ENCODE measurements around the gene PRKAR1B. TPM values are rescaled to one million over a fixed set of nuclear protein-coding genes. Genes with fewer than 3 reads are reported as not detected.
A peak's percentile ranks its signal among the peaks of the same experiment; 100 is the strongest.

Gene PRKAR1B
- total RNA-seq, 4 donors from 2014 or later: 8.2 to 12.3 (median 10.5) TPM

DNA sequence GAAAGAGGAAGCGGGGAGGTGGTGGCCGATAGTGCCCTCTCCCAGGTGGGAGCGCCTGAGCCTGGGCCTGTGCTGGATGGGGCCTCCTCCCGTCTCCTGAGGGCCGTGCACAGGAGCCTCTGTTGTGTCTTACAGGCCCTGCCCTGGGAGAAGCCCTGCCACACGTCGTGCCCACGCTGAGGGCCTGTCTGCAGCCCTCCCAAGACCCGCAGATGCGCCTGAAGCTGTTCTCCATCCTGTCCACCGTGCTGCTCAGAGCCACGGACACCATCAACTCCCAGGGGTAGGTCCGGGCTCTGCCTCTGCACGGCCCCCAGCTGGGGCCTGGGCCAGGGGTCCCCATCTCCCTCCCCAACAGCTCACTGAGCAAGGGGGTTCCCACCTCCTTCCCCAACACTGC, 43.3 kb upstream of the PRKAR1B start:
- WGBS: 84% methylated on average over 5 of the region's 14 CpGs
- no peak for TF ChIP-seq POLR2AphosphoS5 (IDR thresholded peaks at IDR 0.05)
- TF ChIP-seq, protein P1, sequence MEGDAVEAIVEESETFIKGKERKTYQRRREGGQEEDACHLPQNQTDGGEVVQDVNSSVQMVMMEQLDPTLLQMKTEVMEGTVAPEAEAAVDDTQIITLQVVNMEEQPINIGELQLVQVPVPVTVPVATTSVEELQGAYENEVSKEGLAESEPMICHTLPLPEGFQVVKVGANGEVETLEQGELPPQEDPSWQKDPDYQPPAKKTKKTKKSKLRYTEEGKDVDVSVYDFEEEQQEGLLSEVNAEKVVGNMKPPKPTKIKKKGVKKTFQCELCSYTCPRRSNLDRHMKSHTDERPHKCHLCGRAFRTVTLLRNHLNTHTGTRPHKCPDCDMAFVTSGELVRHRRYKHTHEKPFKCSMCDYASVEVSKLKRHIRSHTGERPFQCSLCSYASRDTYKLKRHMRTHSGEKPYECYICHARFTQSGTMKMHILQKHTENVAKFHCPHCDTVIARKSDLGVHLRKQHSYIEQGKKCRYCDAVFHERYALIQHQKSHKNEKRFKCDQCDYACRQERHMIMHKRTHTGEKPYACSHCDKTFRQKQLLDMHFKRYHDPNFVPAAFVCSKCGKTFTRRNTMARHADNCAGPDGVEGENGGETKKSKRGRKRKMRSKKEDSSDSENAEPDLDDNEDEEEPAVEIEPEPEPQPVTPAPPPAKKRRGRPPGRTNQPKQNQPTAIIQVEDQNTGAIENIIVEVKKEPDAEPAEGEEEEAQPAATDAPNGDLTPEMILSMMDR (IDR thresholded peaks at IDR 0.05): no peak
- no peak for TF ChIP-seq POLR2A (IDR thresholded peaks at IDR 0.05)
- no peak for TF ChIP-seq EP300 (IDR thresholded peaks at IDR 0.05)
- peak overlapping the region; percentile 45 for H3K27ac ChIP-seq

DNA sequence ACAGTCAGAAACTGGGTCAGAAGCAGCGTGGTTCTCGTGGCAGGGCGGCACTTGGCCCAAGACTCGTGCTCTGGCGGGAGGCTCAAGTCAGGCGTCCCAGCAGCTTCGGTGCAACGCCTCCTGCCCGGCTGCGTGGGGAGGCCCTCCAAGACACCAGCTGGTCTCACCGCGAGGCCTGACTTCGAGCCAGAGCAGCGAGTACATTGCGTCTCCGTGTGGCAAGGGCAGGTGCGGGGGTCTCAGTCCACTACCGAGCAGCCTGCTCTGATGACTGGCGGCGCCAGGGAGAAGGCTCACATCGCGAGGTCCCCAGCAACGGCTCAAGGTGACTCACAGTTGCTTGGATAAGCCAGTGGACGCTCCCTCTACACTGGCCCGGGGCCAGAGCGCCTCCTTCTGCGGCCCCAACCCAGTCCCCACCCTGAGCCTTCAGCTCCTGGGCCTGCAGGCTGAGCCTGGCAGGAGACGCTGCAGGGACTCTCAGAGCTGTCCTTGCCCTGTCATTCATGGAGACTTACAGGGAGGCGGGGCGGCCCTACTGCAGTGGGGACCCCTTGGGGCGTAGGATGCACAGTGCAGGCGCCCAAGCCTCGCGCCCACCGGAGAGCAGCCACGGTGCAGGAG, 41.9 kb upstream of the PRKAR1B start:
- no peak for TF ChIP-seq POLR2A (IDR thresholded peaks at IDR 0.05)
- TF ChIP-seq, protein P1 (IDR thresholded peaks at IDR 0.05): no peak
- TF ChIP-seq POLR2AphosphoS5 (IDR thresholded peaks at IDR 0.05): no peak
- no peak for TF ChIP-seq EP300 (IDR thresholded peaks at IDR 0.05)
- Histone ChIP-seq H3K9me3 (no peaks in the 10 kb centered on the region), H3K36me3 (peaks cover 32% of the 10 kb centered on the region), H3K4me1 (peaks cover 23% of the 10 kb centered on the region), H3K4me3 (no peak overlapping the region), H3K27me3 (no peaks in the 10 kb centered on the region), H3K27ac (peak overlapping the region; percentile 12)
- WGBS: 68% methylated on average over 16 of the region's 36 CpGs
- no peak for DNase-seq (ENCODE audit: low spot score in 2 of 2)

More for the DNA sequence above, 43.3 kb upstream of the PRKAR1B start:
- Histone ChIP-seq H3K4me3 (no peak overlapping the region), H3K36me3 (peaks cover 24% of the 10 kb centered on the region), H3K4me1 (peaks cover 23% of the 10 kb centered on the region), H3K9me3 (no peaks in the 10 kb centered on the region), H3K27me3 (no peaks in the 10 kb centered on the region)
- no peak for DNase-seq (ENCODE audit: low spot score in 2 of 2)

DNA sequence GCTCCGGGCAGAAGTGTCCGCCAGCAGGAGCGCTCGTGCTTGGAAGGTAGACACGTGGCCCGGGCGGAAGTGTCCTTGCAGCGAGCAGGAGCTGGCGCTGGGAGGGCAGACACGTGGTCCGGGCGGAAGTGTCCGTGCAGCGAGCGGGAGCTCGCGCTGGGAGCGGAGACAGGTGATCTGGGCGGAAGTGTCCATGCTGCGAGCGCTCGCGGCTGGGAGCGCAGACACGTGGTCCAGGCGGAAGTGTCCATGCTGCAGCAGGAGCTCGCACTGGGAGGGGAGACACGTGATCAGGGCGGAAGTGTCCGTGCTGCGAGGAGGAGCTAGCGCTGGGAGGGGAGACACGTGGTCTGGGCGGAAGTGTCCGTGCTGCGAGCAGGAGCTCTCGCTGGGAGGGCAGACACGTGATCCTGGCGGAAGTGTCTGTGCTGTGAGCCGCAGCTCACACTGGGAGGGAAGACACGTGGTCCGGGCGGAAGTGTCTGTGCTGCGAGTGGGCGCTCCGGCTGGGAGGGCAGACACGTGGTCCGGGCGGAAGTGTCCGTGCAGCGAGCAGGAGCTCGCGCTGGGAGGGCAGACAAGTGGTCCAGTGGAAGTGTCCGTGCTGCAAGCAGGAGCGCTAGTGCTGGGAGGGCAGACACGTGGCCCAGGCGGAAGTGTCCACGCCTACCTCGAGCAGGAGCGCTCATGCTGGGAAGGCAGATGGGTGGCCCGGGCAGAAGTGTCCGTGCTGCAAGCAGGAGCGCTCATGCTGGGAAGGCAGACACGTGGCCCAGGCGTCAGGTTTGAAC, 41.1 kb upstream of the PRKAR1B start:
- no peak overlapping the region for H3K4me3 ChIP-seq
- peaks cover 37% of the 10 kb centered on the region for H3K36me3 ChIP-seq
- TF ChIP-seq POLR2AphosphoS5 (IDR thresholded peaks at IDR 0.05): no peak
- TF ChIP-seq EP300 (IDR thresholded peaks at IDR 0.05): no peak
- TF ChIP-seq, protein P1 (IDR thresholded peaks at IDR 0.05): no peak
- TF ChIP-seq POLR2A (IDR thresholded peaks at IDR 0.05): no peak
- H3K9me3 ChIP-seq: no peaks in the 10 kb centered on the region
- peaks cover 23% of the 10 kb centered on the region for H3K4me1 ChIP-seq
- no peaks in the 10 kb centered on the region for H3K27me3 ChIP-seq
- 88% methylated on average over 63 of the region's 65 CpGs for WGBS
- H3K27ac ChIP-seq: peak overlapping the region; percentile 12
- DNase-seq (ENCODE audit: low spot score in 2 of 2): no peak

DNA sequence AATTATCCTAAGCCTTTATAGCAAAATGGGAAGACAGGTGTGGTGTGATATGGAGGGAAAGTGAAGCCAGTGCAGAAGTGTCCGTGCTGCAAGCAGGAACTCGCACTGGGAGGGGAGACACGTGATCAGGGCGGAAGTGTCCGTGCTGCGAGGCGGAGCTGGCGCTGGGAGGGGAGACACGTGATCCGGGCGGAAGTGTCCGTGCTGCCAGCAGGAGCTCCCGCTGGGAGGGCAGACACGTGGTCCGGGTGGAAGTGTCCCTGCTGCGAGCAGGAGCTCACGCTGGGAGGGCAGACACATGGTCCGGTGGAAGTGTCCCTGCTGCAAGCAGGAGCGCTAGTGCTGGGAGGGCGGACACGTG, 40.5 kb upstream of the PRKAR1B start:
- no peak for TF ChIP-seq POLR2A (IDR thresholded peaks at IDR 0.05)
- no peak for TF ChIP-seq EP300 (IDR thresholded peaks at IDR 0.05)
- TF ChIP-seq POLR2AphosphoS5 (IDR thresholded peaks at IDR 0.05): no peak
- Histone ChIP-seq H3K4me1 (peaks cover 23% of the 10 kb centered on the region), H3K9me3 (no peaks in the 10 kb centered on the region), H3K36me3 (peaks cover 42% of the 10 kb centered on the region), H3K4me3 (no peak overlapping the region), H3K27ac (no peak overlapping the region), H3K27me3 (no peaks in the 10 kb centered on the region)
- no peak for DNase-seq (ENCODE audit: low spot score in 2 of 2)
- 81% methylated on average over 20 of the region's 21 CpGs for WGBS

DNA sequence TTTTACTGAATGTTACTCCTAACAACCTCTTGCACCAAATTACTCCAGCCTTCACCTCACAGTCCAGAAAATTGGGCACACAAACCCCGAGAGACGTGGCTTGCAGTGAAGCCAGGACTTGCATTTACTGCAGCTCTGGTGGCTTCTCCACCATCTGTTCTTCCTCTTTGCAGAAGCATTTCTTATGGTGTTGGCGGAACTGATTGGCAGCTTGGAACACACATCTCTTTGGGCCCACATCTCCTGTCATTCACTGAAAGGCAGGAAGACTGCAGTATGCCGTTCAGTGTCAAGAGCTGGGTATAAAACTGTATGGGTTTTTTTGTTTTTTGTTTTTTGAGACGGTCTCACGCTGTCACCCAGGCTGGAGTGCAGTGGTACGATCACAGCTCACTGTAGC, 38.3 kb upstream of the PRKAR1B start:
- Histone ChIP-seq H3K4me3 (no peak overlapping the region), H3K4me1 (peaks cover 3% of the 10 kb centered on the region), H3K27ac (no peak overlapping the region), H3K27me3 (no peaks in the 10 kb centered on the region), H3K36me3 (peaks cover 56% of the 10 kb centered on the region), H3K9me3 (no peaks in the 10 kb centered on the region)
- TF ChIP-seq, protein P1 (IDR thresholded peaks at IDR 0.05): no peak
- 94% methylated on average over 7 of the region's 7 CpGs for WGBS
- DNase-seq (ENCODE audit: low spot score in 2 of 2): no peak
